GM13977 (cell line): ENCODE results near the gene MYOCD.

ENCODE experiments used
- DNase-seq: peaks from one replicate; pipeline ENCODE4 v3.0.0; 2012; ENCODE audit warnings: low spot score
- CTCF ChIP-seq: IDR thresholded peaks from 2 replicates; pipeline ENCODE4 v1.5.1; 2012; ENCODE audit warnings: mild to moderate bottlenecking, control low read depth; ENCODE audit not compliant: insufficient read depth; ENCODE audit errors: extremely low read depth, missing control alignments
- in situ Hi-C: fragments of 300-500 bp; cut with MboI; formaldehyde crosslinking; loops from one replicate; pipeline ENCODE4 v1.12.0; 2022; ENCODE audit warnings: low sequenced_read_pairs, low pct_unique_long_range_greater_than_20kb, mixed read lengths, inconsistent platforms; ENCODE audit not compliant: unreplicated experiment

Gene MYOCD

GRCh38 chr17:12642034-12642433 is 23.7 kb upstream of the MYOCD start:
- DNase-seq: no peak
- in situ Hi-C loops: no loop called here
- no peak for TF ChIP-seq CTCF

GRCh38 chr17:12643822-12644221 is 21.9 kb upstream of the MYOCD start:
- in situ Hi-C loops: no loop called here
- no peak for TF ChIP-seq CTCF
- DNase-seq: no peak

GRCh38 chr17:12644623-12645022 is 21.1 kb upstream of the MYOCD start:
- in situ Hi-C loops: no loop called here
- no peak for DNase-seq
- TF ChIP-seq CTCF: no peak

- no peak for TF ChIP-seq CTCF
- DNase-seq: no peak
- in situ Hi-C loops: no loop called here
These were observed 18.8 kb upstream of the MYOCD start for GRCh38 chr17:12646761-12647422.

- no peak for TF ChIP-seq CTCF
- in situ Hi-C loops: no loop called here
- no peak for DNase-seq
These were observed 17.2 kb upstream of the MYOCD start for GRCh38 chr17:12648498-12648897.

GRCh38 chr17:12655936-12656335 is 9.8 kb upstream of the MYOCD start:
- TF ChIP-seq CTCF: no peak
- no peak for DNase-seq

More at GRCh38 chr17:12655936-12656335, 9.8 kb upstream of the MYOCD start:
- in situ Hi-C loops: no loop called here
